NOMO-1 treated with dmso at 0.1 percent for 144 hours (cell line): ENCODE results near the gene ITGB7.

Source experiments
- DNase-seq: peaks from one replicate; lab custom pipeline; 2025; ENCODE audit not compliant: unreplicated experiment; lab: John Stamatoyannopoulos, UW

Gene ITGB7

GRCh38 chr12:53231921-53232645, 25.0 kb upstream of the ITGB7 start, which contains the start of gene RARG:
Gene RARG (minus strand): TSS chr12:53232209. CDS start chr12:53227545, 4,664 bp downstream.
- no peak for DNase-seq

GRCh38 chr12:53231671-53231920, 24.5 kb upstream of the ITGB7 start:
- DNase-seq = no peak

- DNase-seq = no peak
Observed at GRCh38 chr12:53230108-53230845, 23.2 kb upstream of the ITGB7 start.

GRCh38 chr12:53229454-53229853, 22.4 kb upstream of the ITGB7 start:
- DNase-seq = no peak

- DNase-seq = no peak
Observed at GRCh38 chr12:53227836-53228235, 20.8 kb upstream of the ITGB7 start.

- DNase-seq = no peak
Observed at GRCh38 chr12:53227341-53227740, 20.3 kb upstream of the ITGB7 start.

- no peak for DNase-seq
Observed at GRCh38 chr12:53226815-53227214, 19.8 kb upstream of the ITGB7 start.

GRCh38 chr12:53225635-53226424, 18.8 kb upstream of the ITGB7 start:
- DNase-seq = no peak

- no peak for DNase-seq
Observed at GRCh38 chr12:53224897-53225634, 18.0 kb upstream of the ITGB7 start.

GRCh38 chr12:53224061-53224896, 17.2 kb upstream of the ITGB7 start:
- no peak for DNase-seq

- DNase-seq = no peak
Observed at GRCh38 chr12:53223389-53224060, 16.5 kb upstream of the ITGB7 start.

GRCh38 chr12:53222806-53223261, 15.8 kb upstream of the ITGB7 start:
- DNase-seq = no peak

GRCh38 chr12:53222170-53222721, 15.2 kb upstream of the ITGB7 start:
- DNase-seq = no peak

- DNase-seq = no peak
Observed at GRCh38 chr12:53221203-53222080, 14.4 kb upstream of the ITGB7 start.

GRCh38 chr12:53220694-53221202, 13.7 kb upstream of the ITGB7 start:
- peak; percentile 96 for DNase-seq

GRCh38 chr12:53219956-53220693, 13.1 kb upstream of the ITGB7 start:
- peak; percentile 37 for DNase-seq

GRCh38 chr12:53219292-53219955, 12.4 kb upstream of the ITGB7 start:
- DNase-seq = no peak
